Measurements from ENCODE around the gene SLC6A13.

DNA sequence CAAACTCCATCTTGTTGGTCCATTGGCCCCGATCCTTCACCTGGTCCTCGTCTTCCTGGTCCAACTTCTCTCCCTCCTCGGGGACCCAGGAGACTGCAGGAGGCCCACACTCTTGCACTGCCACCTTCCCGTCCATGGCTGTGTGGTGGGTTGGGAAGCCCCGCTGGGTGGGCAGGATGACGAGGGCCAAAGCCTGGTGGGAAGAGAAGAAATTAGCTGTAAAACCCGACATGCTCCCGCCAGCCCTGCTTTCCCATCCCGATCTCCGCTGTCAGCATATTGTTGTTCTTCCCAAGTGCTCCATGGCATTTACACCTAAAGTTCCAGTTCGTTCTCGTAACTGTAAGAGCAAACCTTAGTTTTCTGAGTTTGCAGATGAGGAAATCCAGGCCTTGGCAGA, 52.8 kb downstream of the SLC6A13 start:
- TF ChIP-seq POLR2AphosphoS5 (IDR thresholded peaks at IDR 0.05; ENCODE audit: low read depth, low read length) (no peak), POLR2A (IDR thresholded peaks at IDR 0.05; ENCODE audit: low read depth, low read length) (no peak)

Measured in GM12892 (cell line).